NT2/D1 (cell line): Measurements from ENCODE around the gene ABTB2.

Experiments used
- SUZ12 ChIP-seq: IDR thresholded peaks from 2 replicates; pipeline ENCODE4 v1.6.1; 2011; ENCODE audit not compliant: insufficient read length, insufficient read depth; ENCODE audit errors: extremely low read depth
- YY1 ChIP-seq: IDR thresholded peaks from 2 replicates; pipeline ENCODE4 v1.6.1; 2011; ENCODE audit not compliant: insufficient read length, insufficient read depth
- ZNF274 ChIP-seq: IDR thresholded peaks from 2 replicates; pipeline ENCODE4 v1.6.1; 2011; ENCODE audit warnings: mild to moderate bottlenecking, low read depth, low read length

- no peak for TF ChIP-seq ZNF274
- TF ChIP-seq YY1: no peak
- TF ChIP-seq SUZ12: no peak
Measured at GRCh38 chr11:34225091-34225490, 132.7 kb downstream of the ABTB2 start.
